ENCODE results near the gene FN3K.
A peak's percentile ranks its signal among the peaks of the same experiment; 100 is the strongest.

Gene FN3K

DNA sequence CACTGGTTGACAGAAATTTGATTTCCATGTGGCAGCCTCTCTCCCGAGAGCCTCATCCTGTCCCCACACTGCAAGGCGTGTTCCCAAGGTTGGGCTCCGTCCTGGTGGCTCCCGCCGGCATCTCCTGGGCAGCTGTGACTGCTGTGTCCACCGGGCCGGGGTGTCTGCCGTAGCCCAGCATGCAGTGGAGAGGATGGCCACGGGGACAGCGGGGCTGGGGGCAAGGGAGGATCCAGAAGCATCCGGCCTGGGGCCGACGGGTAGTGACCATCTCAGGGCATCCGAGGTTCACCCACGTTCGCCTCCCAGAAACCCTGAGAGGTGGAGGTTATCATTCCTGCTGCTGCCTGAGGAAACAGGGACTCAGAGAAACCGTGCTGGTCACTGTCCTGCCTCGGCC is 29.7 kb upstream of the FN3K start:
- TF ChIP-seq, protein P1, sequence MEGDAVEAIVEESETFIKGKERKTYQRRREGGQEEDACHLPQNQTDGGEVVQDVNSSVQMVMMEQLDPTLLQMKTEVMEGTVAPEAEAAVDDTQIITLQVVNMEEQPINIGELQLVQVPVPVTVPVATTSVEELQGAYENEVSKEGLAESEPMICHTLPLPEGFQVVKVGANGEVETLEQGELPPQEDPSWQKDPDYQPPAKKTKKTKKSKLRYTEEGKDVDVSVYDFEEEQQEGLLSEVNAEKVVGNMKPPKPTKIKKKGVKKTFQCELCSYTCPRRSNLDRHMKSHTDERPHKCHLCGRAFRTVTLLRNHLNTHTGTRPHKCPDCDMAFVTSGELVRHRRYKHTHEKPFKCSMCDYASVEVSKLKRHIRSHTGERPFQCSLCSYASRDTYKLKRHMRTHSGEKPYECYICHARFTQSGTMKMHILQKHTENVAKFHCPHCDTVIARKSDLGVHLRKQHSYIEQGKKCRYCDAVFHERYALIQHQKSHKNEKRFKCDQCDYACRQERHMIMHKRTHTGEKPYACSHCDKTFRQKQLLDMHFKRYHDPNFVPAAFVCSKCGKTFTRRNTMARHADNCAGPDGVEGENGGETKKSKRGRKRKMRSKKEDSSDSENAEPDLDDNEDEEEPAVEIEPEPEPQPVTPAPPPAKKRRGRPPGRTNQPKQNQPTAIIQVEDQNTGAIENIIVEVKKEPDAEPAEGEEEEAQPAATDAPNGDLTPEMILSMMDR (IDR thresholded peaks at IDR 0.05; ENCODE audit: insufficient read depth, low read length, poor library complexity, severe bottlenecking), result no peak
- H3K36me3 ChIP-seq (ENCODE audit: control insufficient read depth, insufficient read depth, low read length), result no peaks in the 10 kb centered on the region
- no peaks in the 10 kb centered on the region for H3K27me3 ChIP-seq (replicated peaks; ENCODE audit: control insufficient read depth, insufficient read depth, low read length)
- no peak overlapping the region for H3K4me3 ChIP-seq (replicated peaks; ENCODE audit: low read depth, low read length)
- DNase-seq (ENCODE audit: extremely low read depth, insufficient read length), result no peak

DNA sequence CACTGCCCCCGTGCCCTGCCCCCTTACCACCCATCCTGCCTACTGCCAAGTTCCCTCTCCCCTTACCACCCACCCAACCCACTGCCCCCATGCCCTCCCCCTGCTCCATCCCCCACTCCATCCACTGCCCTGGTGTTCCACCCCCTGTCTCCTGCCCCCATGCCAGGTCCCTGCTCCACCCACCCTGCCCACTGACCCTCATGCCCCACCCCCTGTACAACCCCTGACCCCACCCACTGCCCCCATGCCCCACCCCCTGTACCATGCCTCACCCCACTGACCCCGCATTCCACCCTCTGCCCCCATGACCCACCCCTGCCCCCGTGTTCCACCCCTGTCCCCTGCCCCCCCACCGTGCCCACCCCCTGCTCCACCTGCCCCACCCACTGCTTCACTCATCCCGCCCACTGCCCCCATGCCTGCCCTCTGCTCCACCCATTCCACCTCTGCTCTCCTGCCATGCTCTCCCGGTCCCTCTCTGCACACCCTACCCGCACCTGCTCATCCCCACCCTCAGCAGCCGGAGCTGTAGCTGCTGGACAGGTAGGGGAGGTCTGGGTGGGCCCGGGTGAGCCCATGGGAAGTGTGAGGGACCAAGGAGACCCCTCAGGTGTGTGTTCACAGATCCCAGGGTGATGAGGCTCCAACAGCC is 26.3 kb upstream of the FN3K start:
- no peaks in the 10 kb centered on the region for H3K27me3 ChIP-seq (replicated peaks; ENCODE audit: control insufficient read depth, insufficient read depth, low read length)
- H3K36me3 ChIP-seq (ENCODE audit: control insufficient read depth, insufficient read depth, low read length), result no peaks in the 10 kb centered on the region
- TF ChIP-seq, protein P1 (IDR thresholded peaks at IDR 0.05; ENCODE audit: insufficient read depth, low read length, poor library complexity, severe bottlenecking), result no peak
- H3K4me3 ChIP-seq (replicated peaks; ENCODE audit: low read depth, low read length), result no peak overlapping the region
- no peak for DNase-seq (ENCODE audit: extremely low read depth, insufficient read length)

DNA sequence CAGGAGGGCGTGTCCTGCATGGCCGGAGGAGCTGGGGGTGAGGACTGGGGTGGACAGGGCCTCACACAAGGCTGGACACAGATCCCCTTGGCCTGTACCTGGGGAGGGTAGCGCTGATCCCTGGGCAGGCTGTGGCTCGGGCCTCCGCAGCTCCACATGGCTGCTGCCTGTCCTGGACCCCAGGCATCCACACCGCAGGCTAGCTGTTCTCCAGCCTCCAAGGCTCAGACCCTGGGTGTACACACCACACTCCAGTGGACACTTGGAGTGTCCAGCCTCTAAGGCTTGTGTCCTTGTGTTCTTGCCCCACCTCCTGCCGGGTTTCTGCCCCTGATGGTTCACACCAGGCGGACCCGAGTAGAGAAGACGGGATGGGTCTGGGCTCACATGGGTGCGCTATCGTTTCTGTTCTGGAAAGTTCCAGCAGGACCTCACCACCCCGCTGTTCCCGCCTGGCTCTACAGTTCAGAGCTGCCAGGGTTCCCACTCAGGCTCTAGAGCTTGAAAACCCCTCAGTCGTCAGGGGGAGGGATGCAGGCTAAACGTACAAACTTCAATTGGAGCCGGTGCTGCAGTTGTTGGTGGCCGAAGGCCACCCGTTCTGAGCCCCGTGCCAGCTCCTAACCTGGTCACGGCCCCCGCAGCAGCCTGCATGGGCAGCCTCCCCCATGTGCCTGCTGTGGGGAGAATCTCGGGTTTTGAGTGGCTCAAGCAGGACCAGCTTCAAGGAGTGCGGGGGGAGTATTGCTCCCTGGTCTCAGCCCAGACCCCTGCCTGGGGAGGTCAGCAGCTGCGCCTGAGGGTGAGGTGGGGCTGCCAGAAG is 25.5 kb upstream of the FN3K start:
- TF ChIP-seq, protein P1 (IDR thresholded peaks at IDR 0.05; ENCODE audit: insufficient read depth, low read length, poor library complexity, severe bottlenecking), result no peak
- DNase-seq (ENCODE audit: extremely low read depth, insufficient read length), result no peak
- Histone ChIP-seq H3K36me3 (ENCODE audit: control insufficient read depth, insufficient read depth, low read length) (no peaks in the 10 kb centered on the region), H3K4me3 (replicated peaks; ENCODE audit: low read depth, low read length) (no peak overlapping the region), H3K27me3 (replicated peaks; ENCODE audit: control insufficient read depth, insufficient read depth, low read length) (no peaks in the 10 kb centered on the region)

DNA sequence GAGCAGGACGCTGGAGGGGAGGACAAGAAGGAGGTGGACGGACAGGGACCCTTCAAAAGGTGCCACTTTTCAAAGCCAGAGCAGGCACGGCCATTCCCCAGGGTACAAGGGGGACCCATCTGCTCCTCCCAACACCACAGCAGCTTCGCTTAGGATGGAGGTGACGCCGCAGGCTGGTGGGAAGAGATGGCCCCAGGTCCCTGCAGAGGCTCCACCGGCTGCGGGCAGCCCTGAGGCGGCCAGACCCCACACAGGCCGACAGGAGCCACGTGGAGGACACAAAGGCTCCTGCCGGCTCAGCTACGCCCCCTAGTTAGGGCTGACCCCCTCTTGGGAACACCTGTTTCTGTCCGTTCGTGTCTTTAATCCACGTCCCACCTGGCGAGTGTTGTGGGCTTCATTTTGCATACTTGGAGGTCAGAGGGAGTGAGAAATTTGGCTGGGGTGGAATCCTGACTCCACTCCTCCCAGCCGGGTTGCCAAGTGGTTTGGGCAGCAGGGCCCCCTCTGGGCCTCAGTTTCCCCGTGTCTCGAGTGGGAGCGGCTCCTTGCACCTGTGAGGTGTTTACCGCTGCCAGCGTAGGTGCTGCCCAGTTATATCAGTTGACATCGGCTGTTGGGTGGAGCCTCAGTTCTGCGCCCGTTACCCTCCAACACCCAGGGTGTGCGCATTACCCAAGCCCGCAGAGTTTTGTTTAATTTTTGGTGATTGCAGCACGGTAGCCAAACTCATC is 24.7 kb upstream of the FN3K start:
- no peak for DNase-seq (ENCODE audit: extremely low read depth, insufficient read length)
- TF ChIP-seq, protein P1 (IDR thresholded peaks at IDR 0.05; ENCODE audit: insufficient read depth, low read length, poor library complexity, severe bottlenecking), result peak; percentile 3
- Histone ChIP-seq H3K36me3 (ENCODE audit: control insufficient read depth, insufficient read depth, low read length) (no peaks in the 10 kb centered on the region), H3K4me3 (replicated peaks; ENCODE audit: low read depth, low read length) (no peak overlapping the region), H3K27me3 (replicated peaks; ENCODE audit: control insufficient read depth, insufficient read depth, low read length) (no peaks in the 10 kb centered on the region)

DNA sequence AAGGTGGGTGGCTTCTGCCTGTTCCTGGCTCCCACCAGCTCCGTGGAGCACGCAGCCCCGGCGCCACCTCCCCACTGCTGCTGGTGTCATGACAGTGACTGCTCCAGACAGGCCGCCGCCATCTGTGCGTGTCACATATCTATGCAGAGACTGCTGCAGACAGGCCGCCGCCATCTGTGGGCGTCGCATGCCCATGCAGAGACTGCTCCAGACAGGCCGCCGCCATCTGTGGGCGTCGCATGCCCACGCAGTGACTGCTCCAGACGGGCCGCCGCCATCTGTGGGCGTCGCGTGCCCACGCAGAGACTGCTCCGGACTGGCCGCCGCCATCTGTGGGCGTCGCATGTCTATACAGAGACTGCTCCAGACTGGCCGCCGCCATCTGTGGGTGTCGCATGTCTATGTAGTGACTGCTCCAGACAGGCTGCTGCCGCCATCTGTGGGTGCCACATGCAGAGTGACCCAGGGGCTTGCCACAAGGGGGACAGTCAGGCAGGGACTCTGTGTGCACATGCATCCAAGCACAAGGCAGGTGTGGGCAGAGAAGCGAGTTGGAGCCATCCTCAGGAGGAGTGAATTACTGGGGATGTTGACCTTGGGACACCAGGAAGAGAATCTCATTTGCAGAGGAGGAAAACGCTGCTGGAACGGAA is 22.2 kb upstream of the FN3K start:
- Histone ChIP-seq H3K4me3 (replicated peaks; ENCODE audit: low read depth, low read length) (no peak overlapping the region), H3K27me3 (replicated peaks; ENCODE audit: control insufficient read depth, insufficient read depth, low read length) (no peaks in the 10 kb centered on the region), H3K36me3 (ENCODE audit: control insufficient read depth, insufficient read depth, low read length) (no peaks in the 10 kb centered on the region)
- TF ChIP-seq, protein P1 (IDR thresholded peaks at IDR 0.05; ENCODE audit: insufficient read depth, low read length, poor library complexity, severe bottlenecking), result no peak
- DNase-seq (ENCODE audit: extremely low read depth, insufficient read length), result no peak

Measured in GM06990 (cell line).